ENCODE results near the gene MAK.
A peak's percentile ranks its signal among the peaks of the same experiment; 100 is the strongest.
"Not testable (repeated sequence)": the region's sequence is repeated elsewhere in the genome, so short reads cannot be mapped to it uniquely, and the experiment has no call there.

The MAK gene

DNA sequence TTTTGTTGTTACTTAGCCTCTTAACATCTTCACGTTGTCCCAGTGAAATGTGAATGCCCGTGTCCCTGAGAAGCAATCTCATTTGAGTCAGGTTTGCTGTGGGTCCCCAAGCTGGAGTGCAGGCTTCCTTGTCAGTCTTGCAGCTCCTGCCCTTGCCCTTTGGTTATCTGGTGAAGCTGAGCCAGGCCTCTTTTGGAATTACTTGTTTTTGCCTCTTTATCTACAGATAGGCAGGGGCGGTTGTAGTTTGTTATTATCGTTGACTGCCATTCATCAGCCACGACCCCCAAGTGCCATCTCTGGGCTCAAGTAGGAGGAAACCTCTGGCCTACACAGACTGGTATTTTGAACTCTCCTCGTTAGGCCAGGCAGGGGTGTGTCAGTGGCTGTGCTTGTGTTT, 113.3 kb downstream of the MAK start:
- no peak for DNase-seq (ENCODE audit: low read depth in 3 of 3)

DNA sequence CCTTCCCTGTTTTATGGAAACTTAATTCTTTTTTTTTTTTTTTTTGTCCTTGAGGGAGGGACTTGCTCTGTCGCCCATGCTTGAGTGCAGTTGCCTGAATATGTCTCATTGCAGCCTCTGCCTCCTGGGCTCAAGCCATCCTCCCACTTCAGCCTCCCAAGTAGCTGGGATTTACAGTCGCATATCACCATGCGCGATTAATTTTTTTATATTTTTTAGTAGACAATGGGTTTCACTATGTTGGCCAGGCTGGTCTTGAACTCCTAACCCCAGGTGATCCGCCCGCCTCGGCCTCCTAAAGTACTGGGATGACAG, 114.8 kb downstream of the MAK start:
- DNase-seq (ENCODE audit: low read depth in 3 of 3) = no peak

DNA sequence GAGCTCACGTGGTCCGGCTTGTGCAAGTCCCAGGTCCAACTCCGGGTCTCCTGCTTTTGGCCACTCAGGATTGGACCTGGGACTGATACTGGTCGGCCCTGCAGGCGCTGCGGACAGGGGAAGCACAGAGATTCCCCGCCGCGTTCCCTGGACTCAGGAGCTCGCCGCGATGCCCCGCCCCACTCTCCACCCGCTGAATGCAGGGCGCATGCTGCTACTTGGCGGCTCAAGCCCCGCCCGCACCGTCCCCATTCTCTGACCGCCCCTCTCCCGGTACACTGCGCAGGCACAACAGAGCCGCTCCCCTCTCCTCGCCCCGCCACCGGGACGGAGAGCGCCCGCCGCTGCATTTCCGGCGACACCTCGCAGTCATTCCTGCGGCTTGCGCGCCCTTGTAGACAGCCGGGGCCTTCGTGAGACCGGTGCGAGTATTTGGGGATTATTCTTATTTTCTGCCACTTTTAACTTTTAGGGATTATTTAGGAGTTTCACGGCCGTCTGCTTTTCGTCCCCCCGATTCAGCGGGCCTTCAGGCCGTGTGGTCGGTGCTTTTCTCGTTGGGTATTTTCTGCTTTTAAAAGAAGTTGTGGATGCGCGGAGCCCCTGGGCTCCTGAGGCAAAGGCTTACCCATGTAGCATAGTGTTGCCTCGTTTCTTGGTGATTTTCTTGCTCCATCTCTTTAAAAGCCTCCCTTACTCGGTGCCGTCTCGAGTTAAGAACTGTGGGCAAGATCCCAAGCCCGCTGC, 115.3 kb downstream of the MAK start, which contains the start of gene TMEM14C:
Gene TMEM14C, plus strand, starts transcription at position 251 of the 747 bp plus-strand sequence. CDS start 1,544 bp downstream, outside the sequence.
- DNase-seq (ENCODE audit: low read depth in 3 of 3) = peak; percentile 56 to 82 (median 62)

DNA sequence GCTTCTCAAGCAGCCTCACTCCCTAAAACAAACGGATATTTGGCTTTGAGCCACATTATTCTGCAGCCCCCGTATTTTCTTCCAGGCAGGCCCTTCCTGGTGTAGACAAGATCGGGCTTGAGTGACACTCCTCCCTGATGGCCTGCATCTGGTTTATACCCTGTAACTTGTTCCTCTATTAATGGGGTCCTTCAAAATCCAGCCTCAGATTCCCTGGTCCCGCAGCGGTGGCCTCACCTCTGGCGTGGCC, 115.8 kb downstream of the MAK start:
- DNase-seq (ENCODE audit: low read depth in 3 of 3) = no peak

DNA sequence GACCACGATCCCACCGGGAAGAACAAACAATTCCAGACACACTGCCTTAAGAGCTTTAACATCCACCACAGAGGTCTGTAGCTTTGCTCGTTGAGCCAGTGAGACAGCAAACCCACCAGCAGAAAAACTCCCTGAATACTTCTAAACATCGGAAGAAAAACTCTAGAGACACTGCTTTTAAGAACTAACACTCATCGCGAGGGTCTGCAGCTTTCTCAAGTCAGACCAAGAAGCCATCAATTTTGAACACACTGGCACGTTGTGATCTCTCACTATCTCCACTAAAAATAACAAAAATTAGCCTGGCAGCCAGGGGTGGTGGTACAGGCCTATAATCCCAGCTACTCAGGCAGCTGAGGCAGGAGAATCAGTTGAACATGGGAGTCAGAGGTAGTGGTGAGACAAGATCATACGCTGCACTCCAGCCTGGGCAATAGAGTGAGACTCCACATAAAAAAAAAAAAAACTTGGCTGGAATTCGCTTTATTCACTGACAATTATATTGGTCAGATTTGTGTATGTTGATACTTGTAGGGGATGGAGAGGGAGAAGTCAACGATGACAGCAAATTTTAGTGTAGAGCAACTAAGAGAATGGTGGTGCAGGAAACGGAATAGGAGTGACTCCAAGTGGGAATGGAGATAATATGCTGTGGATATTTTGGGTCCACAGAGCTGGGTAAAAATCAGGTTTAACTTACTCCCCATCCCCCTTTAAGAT, 116.3 kb downstream of the MAK start:
- no peak for DNase-seq (ENCODE audit: low read depth in 3 of 3)

DNA sequence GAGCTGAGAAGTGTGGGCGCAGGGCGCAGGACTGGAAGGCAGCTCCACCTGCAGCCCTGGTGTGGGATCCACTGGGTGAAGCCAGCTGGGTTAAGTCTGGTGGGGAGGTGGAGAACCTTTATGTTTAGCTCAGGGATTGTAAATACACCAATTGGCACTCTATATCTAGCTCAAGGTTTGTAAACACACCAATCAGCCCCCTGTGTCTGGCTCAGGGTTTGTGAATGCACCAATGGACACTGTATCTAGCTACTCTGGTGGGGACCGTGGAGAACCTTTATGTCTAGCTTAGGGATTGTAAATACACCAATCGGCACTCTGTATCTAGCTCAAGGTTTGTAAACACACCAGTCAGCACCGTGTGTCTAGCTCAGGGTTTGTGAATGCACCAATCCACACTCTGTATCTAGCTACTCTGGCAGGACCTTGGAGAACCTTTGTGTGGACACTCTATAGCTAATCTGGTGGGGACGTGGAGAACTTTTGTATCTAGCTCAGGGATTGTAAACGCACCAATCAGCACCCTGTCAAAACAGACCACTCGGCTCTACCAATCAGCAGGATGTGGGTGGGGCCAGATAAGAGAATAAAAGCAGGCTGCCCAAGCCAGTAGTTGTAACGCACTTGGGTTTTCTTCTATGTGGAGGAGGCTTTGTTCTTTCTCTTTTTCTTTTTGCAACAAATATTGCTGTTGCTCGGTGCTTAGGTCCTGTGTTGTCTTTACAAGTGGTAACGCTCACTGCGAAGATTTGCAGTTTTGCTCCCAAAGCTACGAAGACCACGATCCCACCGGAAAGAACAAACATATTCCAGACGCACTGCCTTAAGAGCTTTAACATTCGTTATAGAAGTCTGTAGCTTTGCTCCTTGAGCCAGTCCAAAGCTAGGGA, 117.1 kb downstream of the MAK start:
- not testable (repeated sequence) for DNase-seq (ENCODE audit: low read depth in 3 of 3)

DNA sequence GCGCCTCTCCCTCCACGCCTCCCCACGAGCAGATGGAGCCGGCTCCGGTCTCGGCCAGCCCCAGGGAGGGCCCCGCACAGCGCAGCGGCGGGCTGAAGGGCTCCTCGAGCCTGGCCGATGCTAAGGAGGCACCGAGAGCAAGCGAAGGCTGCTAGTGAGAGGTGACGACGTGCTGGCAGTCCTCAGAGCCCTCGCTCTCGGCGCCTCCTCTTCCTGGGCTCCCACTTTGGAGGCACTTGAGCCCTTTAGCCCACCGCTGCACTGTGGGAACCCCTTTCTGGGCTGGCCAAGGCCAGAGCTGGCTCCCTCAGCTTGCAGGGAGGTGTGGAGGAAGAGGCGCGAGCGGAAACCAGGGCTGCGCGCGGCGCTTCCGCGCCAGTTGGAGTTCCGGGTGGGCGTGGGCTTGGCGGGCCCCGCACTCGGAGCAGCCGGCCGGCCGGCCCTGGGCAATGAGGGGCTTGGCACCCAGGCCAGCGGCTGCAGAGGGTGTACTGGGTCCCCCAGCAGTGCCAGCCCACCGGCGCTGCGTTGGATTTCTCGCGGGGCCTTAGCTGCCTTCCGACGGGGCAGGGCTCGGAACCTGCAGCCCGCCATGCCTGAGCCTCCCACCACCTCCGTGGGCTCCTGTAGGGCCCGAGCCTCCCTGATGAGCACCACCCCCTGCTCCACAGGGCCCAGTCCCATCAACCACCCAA, 117.9 kb downstream of the MAK start:
- DNase-seq (ENCODE audit: low read depth in 3 of 3) = peak; percentile 31 to 34 (median 32)

DNA sequence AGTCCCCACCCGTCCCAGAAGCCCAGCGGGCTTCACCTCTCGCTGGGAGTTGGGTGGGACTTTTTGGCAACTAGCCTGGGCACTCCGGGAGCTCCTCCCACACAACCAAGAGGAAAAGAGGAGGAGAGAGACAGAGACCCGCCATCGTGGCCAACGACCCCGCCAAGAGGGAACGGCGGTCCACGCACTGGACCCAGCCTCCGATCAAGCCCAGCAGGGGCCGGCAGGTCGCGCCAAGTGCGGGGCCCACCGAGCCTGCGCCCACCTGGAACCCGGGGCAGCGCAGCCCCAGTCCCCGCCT, 118.4 kb downstream of the MAK start:
- DNase-seq (ENCODE audit: low read depth in 3 of 3) = no peak

DNA sequence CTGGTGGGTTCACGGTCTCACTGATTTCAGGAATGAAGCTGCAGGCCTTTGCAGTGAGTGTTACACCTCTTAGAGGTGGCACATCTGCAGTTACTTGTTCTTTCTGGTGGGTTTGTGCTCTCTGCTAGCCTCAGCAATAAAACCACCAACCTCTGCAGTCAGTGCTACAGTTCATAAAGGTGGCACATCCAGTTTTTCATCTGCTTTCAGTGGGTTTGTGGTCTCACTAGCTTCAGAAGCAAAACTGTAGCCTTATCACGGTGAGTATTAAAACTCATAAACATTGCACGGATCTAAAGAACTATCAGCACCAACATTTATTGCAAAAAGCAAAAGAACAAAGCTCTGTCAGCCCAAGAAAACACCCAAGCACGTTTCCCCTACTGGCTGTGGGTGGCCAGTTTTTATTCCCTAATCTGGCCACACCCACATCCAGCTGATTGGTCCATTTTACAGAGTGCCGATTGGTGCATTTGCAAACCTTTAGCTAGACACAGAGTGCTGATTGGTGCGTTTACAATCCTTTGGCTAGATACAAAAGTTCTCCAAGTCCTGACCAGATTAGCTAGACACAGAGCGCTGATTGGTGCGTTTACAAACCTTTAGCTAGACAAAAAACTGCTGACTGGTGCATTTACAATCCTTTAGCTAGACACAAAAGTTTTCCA, 118.9 kb downstream of the MAK start:
- no peak for DNase-seq (ENCODE audit: low read depth in 3 of 3)

DNA sequence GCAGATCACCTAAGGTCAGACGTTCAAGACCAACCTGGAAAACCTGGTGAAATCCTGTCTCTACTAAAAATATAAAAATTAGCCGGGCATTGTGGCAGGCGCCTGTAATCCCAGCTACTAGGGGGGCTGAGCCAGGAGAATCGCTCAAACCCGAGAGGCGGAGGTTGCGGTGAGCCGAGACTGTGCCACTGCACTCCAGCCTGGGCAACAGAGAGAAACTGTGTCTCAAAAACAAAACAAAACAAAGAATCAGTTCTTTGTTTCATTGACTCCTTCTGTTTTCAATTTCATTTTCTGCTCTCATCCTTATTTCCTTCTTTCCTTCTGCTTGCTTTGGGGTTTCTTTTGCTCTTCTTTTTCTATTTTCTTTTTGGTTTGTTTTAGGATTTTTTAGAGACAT, 124.4 kb downstream of the MAK start:
- no peak for DNase-seq (ENCODE audit: low read depth in 3 of 3)

Data from stimulated activated CD4-positive, alpha-beta T cell treated with anti-CD3 and anti-CD28 coated beads, TNF-alpha, amount 100 ng/mL, for 4 hours (primary cell).